Activated gamma-delta T cell treated with anti-CD3 and anti-CD28 coated beads, Interleukin-2, amount 50 U/mL, for 16 hours (primary cell): Measurements from ENCODE around the gene CHD6.

Source experiments
- DNase-seq: peaks from one replicate; pipeline ENCODE4 v3.0.0-alpha.2; 2020; ENCODE audit warnings: low read depth

The CHD6 gene

DNA sequence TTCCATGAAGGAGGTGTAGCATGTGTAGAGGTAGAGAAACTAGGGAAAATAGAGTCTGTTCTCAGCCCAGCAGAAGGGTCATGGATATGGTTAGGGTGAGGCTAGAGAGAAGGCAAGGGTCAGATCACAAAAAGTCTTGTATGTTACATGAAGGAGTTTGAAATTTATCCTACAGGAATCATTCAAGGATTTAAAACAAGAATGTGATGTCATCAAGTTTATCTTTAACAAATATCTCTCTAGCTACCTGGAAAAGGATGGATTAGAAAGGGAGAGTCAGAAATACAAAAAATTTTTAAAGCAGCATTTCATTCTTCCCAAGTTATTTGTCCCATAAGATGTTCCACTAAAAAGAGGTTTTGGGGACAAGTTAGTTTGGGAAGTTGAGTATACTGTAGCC lies 4.4 kb upstream of the CHD6 start:
- DNase-seq, result no peak

DNA sequence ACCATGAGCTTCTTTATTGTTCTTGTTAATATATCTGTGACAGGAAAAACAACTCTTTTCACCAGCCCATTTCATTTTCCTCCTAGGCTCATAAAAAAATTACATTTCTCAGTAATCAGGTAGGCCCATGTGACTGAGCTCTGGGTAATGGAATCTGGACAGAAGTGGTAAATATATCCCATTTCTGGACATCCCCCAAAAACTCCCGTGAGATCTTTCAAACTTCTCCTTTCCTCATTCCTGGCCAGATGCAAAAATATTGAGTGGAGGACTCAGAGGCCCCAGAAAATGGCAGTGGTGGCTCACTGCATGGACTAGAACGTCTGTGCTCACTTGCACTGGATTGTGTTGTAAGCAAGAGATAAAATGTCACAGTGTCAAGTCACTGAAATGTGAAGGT lies 3.8 kb upstream of the CHD6 start:
- DNase-seq, result no peak

DNA sequence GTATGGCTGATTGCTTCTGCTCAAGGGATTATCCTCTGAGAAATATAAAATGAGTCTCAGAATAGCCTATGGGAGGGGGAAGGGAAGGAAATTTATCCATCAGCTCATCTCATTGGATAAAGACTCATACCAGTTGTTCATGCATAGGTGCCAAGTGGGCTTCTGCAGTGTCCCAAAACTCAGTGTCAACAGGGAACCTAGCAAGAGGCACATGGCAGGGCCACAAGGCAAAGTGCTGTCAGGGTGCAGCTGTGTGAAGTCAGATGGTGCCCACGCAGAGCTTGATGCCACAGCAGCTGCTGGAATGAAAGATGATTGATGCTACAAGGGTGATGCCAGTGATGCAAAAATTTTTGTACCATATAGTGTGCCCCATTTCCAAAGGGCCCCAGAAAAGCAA lies 3.2 kb upstream of the CHD6 start:
- DNase-seq, result no peak

DNA sequence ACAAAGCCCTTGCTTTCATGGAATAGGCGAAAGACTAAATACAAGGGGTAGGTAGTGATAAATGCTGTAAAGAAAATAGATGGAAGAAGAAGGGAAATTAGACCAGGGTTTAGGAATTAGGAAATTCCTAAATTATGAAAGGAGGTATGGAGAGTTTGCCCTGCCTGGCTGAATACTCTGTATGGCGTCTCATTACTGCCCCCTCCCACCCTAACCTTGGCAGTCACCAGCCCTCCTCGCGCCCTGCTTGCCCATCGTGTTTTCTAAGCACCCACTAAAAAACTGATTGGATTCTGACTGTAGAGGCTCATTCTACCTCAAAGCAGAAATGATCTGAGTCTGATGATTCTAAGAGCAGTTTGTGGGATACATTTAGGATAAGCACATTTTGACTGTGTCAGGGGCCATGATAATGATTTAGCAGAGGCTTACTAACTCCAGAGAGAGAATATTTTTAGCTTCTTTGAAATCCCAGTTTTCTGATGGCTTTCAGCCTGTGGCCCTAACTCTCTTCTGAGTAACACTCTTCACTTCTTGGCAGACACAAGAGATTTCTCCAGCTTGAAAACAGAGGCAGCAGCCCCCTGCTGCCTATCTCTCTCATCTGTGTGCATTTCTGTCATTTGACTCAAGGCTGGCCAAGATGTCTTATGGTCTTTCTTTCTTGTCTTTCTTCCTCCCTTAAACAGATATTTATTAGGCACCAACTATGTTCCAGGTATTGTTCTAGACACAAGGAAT lies 1.4 kb upstream of the CHD6 start:
- DNase-seq, result no peak

DNA sequence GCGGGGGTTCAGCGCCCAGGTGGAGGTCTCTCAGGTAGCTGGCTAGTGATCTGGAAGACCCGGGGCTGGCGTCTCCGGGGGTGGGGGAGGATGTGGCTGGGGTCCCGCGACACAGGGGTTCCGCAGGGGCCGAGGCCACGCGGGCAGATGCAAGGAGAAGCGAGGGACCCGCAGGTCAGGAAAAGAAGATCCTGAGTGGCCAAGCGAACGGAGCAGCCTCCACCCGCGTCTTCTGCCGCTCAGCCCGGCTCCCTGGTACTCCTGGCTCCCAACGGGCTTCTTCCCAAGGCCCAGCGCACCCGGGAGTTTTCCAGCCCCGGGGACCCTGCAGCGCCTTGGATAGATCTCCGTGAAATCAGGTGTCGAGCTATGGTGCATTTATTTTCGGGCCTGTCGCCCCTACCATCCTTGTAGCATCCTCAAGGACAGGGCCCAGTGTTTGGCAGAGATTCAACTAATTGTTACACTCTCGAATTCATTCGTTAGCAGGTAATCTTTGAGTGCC lies 682 bp upstream of the CHD6 start:
- no peak for DNase-seq

DNA sequence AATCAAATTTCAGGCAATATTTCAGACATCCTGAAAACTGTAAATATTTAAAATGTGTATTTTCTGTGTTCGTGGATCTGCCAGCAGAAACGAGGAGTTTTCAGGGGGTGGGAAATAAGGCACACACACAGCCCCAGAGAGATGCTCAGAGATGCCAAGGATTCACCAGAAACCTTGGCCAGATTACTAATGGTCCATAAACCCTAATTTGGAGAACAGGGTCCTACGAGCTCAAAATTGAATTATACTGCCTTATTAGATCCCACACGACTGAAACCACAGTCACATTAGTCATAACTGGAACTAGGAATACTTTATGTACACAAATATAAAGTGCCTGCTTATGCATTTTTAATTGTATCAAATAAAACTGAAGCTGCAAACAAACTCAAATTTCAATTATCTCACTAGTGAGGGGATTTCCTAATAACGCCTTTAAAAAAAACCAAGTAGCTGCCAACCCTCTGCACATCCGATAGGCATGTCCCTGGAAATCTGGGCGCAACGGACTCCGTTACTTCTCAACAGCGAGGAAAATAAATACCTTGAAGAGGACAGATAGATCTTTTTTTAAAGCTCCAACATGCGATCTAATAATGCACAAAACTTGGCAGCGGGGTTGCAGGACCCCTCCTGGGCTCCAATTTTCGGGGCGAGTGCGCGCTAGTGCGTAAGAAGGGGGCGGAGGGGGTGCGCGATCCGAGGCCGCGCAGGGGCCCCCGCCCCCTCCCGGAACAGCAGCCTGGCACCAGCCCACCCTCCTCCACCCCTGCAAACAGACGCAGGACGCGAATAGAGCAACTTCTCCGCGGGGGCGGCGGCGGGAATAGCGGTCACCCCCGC lies 897 bp downstream of the CHD6 start:
- peak; percentile 19 for DNase-seq

DNA sequence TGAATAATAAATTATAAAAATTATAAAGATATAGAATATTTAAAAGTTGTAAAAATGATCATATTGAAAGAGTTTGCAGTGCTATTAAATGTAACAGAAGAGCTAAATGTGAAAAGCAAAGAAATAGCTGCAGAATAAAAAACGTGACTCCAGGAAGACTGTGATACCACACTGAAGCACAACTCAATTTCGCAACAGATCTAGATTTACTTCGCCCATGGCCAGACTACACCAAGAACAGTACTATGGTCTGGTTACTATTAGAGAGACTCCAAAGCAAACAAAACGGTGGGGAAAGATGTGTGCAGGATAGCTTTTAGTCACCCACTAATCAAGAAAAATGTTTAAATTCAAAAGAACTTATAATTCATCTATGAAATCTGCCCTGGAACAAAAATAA lies 1.9 kb downstream of the CHD6 start:
- DNase-seq, result no peak

DNA sequence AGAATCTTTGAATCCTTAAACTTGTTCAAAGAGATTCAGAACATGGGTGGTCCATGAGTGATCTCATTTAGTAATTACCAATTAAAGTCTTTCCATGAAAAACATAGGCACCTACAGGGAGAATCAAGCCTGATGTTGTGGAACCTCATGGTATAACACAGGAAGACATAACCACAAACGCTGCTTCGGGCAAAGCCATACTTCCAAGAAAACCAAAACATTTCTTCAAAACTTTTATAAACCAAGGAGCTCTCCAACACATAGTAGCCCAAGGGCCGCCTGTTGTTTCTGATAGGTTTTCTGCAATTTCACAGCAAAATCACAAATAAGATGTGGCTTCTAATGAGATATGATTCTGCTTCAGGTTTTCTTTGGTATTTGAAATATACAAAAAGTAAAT lies 2.5 kb downstream of the CHD6 start:
- DNase-seq, result no peak

DNA sequence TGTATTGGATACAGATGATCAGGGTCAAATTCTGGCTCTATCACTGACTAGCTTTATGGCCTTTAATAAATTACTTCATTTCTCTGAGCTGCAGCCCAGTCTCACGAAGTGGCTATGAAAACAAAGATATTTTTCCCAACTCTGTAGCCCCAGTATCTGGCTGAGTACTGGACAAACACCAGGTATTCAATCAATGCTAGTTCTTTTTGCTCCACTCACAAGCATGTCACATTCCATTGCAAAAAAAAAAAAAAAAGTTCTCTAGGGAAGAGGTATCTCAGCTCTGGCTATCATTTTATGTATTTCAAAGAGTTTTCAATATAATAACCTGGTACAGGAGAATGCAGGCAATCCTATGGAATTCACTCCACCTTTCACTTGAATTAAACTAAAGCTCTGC lies 3.1 kb downstream of the CHD6 start:
- no peak for DNase-seq

DNA sequence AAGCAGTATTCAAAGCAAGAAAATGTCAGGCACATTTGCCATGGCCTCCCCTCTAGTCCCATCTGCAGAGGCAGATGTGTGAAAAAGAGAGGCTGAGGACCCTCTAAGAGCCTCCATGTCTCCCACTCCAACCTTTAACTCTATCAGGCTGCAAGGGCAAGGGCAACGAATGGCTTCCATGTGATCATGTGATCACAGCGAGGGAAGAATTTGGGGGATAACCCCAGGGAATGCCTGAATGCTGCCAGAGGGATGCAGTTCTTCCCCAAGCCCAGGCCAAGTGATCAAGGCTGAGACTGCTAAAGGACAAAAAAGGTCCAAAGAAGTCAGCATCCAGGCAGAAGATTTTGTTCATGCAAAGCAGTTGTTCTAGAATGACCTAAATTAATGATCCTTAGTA lies 4.9 kb downstream of the CHD6 start:
- DNase-seq, result no peak

DNA sequence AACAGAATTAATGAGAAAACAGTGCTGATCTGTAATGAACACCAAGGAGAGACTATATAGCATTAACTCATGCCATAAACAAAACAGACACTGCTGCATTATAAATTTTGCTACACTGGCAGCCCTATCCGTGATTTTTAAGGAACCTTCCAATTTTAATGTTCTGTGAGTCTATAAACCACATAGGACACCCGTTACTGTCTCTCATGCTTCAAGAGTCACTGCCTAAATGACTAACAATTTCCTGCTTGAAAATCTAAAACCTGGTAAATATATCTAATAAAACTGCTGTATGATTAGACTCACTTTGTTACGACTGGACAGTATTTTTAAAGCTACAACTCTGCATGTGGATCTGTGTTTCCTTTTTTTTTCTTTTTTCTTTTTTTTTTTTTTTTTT lies 8.7 kb downstream of the CHD6 start:
- no peak for DNase-seq

DNA sequence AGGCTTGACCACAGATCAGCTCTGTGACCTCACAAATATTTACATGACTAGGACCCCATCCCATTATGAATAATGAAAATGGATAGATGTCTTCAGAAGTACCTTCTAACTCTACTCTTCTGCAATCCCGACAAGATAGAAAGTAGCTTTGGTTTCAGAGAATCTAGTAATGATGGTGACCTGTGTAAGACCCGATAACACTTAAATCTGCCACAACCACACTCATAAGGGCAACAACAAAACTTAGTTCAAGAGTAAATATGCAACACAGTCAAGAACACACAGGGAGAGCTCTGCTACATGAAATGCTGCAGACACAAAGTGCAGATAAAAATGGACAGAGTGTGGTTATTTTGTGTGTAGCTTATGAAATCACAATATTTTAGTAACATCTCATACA lies 9.6 kb downstream of the CHD6 start:
- no peak for DNase-seq

DNA sequence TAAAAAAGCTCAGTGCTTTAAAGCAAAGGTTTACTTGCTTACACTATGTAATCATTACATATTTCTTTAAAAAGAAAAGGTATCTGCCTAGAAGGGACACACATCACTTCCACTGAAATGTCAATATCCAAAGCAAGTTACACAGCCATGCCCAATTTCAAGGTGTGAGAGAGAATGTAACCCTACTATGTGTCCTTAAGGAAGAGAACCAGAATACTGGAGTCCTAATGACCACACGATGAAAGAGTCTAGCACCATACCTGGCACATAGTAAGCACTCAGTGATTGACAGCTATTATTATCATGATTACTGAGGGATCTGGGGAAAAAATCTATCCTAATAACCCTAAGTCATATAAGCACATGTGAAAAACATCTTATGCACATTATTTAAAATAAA lies 10.4 kb downstream of the CHD6 start:
- no peak for DNase-seq

DNA sequence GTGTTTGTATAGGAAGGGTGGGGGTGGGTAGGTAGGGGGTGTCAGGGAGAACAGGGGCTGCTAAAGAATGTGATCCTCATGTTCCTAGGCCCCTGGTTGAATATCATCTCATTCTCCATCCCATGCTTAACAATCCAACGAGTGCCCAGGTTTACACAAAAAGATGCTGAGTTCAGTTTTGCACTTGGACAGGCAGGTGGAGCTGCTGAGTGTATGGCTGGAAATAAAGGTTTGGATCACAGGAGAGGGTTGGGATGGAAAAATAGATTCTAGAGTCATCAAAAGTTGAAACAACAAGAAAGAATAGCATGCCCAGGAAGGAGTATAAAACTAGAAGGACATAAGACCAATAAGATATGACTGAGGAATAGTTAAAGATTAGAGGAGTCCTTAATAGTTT lies 14.2 kb downstream of the CHD6 start:
- no peak for DNase-seq

DNA sequence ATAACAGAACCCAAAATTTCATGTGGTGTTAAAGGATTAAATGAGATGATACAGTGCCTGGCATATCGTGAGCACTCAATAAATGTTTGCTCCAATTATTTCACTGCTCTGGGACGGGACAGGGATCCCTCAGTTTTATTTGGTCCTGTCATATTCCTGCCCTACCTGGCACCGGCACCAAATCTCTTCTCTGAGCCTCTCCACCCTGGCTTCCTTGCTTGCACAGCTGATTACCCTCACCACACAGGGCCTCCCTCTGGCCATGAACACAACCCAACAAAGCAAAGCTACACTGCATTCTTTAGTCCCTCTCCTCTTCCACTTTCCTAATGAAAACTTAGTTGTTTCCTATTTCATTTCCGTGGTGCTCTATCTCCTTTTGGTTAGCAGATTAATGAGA lies 16.4 kb downstream of the CHD6 start:
- no peak for DNase-seq

DNA sequence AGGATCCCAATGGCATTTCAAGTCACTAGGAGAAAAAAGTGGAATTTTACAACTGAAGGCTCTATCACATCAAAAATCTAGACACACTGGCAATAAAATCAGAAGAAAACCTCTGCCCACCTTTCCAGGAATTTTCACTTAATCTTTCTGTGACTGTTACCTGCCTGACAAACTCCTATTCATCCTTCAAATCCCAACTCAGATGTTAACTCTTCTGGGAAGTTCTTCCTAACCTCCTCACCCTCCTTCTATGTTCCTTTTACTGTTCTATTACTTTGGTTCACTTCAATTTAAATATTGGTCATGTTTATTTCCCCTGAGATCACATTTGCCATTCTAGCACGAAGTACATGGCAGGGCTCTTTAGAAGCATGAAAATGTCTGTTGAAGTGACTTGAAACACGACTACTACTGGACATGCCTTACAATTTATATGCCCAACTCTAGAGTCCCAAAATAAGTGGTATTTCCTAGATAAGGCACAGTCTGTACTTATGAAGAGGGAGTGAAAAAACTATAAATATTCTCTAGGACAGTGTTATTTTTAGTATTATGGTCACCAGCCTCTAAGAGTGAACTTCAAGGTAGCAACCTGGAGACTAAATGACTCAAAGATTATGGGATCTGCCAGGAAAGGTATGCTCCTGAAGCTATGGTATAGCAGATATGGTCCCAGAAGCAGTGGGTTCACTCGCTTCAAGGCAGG lies 17.1 kb downstream of the CHD6 start:
- DNase-seq, result no peak

DNA sequence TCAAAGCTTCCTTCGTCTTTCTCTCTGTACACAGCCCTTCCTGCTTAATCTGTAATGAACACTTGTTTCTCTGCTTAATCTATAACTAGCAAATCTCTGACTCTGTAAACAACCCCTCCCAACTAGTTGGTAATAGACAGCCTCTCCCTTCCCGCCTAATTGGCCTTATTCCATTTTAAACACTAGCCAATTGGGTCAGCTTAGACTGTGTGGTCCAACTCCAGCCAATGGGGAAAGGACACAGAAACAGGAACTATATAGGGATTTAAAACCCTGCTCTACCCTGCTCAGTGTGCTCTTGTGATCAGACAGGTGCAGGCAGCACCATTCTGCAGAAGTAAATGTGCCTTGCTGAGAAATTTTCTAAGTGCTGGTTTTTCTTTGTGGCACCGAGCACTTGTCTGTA lies 18.5 kb downstream of the CHD6 start:
- DNase-seq, result no peak

DNA sequence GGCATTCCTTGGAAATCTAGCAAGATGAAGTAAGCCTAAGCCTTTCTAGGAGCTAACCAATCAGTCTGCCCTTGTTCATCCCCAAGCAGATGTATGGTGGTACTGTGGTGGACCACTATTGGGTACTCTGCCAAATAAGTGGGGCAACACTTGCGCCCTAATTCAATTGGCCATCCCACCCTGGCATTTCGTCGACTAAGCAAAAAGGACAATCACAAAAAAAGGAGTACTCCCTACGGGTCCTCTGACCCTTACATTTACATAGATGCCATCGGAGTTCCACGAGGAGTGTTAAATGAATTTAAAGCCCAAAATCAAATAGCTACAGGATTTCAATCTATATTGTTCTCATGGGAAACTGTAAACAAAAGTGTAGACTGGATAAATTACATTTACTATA lies 19.5 kb downstream of the CHD6 start:
- no peak for DNase-seq

DNA sequence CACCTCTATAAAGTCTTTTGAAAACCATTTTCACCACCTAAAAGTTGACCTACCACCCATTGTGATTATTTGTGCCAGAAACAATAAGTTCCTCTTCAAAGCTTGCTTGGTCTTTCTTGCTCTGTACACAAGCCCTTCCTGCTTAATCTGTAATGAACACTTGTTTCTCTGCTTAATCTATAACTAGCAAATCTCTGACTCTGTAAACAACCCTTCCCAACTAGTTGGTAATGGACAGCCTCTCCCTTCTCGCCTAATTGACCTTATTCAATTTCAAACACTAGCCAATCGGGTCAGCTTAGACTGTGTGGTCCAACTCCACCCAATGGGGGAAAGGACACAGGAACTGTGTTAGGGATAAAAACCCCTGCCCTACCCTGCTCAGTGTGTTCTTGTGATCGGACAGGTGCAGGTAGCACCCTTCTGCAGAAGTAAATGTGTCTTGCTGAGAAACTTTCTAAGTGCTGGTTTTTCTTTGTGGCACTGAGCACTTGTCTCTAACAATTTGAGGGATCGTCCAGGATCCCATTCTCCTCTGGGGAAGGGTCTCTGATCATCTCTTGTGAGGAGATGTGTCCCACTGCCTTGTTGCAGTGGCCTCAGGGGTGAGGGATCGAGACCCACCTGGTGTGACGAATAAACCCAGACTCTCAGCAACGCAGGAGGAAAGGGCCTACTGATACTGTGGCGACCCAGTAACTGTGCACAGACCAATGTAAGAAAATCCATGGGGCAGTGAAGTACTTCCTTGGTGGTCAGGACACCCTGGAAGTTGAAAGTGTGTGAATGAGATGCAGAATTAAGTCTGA lies 23.5 kb downstream of the CHD6 start:
- DNase-seq, result no peak

DNA sequence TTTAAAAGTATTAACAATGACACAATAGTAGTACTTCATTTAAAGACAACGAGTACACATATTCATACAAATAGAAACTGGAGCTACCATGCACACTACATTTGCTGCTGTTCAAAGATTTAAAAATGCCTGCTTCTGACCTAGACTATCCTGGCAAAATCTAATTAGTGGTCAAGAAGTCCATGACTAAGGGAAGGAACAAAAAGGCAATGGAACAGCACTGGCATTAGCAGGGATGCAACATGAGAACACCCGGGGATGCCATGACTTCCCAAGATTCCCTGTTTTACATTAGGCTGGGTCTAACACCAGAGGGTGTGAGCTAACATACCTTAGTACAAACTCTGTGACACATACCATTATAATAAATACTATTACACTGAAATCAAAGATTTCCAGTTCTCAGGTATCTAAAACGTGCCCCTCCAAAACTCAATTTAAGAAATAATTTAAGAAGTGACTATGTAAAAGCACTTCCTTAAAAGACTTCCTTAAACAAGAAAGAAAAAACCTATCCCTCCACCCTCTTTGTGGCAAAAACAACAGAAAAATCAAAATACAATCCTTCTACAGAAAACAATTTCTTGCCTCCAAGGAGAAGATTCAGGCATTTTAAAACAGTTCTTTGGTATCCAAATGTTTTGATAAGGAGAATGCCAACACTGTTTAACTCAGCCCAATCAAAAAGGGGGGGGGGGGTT lies 25.5 kb downstream of the CHD6 start:
- no peak for DNase-seq

DNA sequence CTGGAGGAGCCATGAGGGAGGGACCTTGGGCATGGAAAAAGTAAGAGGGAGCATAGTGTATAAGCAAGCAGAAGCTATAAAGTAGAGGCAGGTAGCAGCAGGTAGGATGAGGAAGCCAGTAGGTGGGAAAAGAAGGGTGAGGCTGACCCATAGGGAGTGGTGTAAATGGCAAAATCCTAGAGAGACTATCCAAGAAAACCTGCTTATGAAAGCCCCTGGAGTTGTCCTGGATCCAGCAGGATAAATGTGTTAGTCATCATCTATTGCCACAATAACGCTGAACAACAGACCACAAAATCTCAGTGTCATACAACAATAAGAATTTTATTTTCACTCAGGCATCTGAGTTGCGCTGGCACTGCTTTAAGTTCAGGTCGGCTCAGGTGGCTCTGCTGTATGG lies 30.2 kb downstream of the CHD6 start:
- no peak for DNase-seq
